KMS-11 (cell line): ENCODE measurements around the gene TMEM176B.

Experiments
- H2AFZ ChIP-seq: fragments of 200-600 bp; sonication (generic); 2 replicates; pipeline ENCODE4 v1.6.1; 2016; ENCODE audit warnings: antibody characterized with exemption, mixed run types, low read depth
- H3K27ac ChIP-seq: fragments of 200-600 bp; sonication (generic); 2 replicates; pipeline ENCODE4 v1.6.1; 2016; ENCODE audit warnings: mild to moderate bottlenecking, mixed run types
- H3K27me3 ChIP-seq: fragments of 200-600 bp; sonication (generic); 2 replicates; pipeline ENCODE4 v1.6.1; 2017; ENCODE audit warnings: mild to moderate bottlenecking, low read depth, mixed run types, moderate library complexity; ENCODE audit not compliant: insufficient read depth
- H3K36me3 ChIP-seq: fragments of 200-600 bp; sonication (generic); 2 replicates; pipeline ENCODE4 v1.6.1; 2017; ENCODE audit warnings: mild to moderate bottlenecking, mixed run types; ENCODE audit not compliant: insufficient read depth
- H3K4me1 ChIP-seq: fragments of 200-600 bp; sonication (generic); 2 replicates; pipeline ENCODE4 v1.6.1; 2016; ENCODE audit warnings: mild to moderate bottlenecking, low read depth, mixed run types; ENCODE audit not compliant: poor library complexity, severe bottlenecking
- H3K4me2 ChIP-seq: fragments of 200-600 bp; sonication (generic); 2 replicates; pipeline ENCODE4 v1.7.0; 2016; ENCODE audit warnings: mild to moderate bottlenecking, mixed run types
- H3K4me3 ChIP-seq: fragments of 200-600 bp; sonication (generic); IDR thresholded peaks from 2 replicates; pipeline ENCODE4 v1.6.1; 2017; ENCODE audit warnings: low read depth, low read length, mixed read lengths; ENCODE audit not compliant: insufficient read depth
- H3K79me2 ChIP-seq: fragments of 200-600 bp; sonication (generic); 2 replicates; pipeline ENCODE4 v1.6.1; 2016; ENCODE audit warnings: low read depth, mixed run types; ENCODE audit not compliant: insufficient read depth
- H3K9ac ChIP-seq: fragments of 200-600 bp; sonication (generic); 2 replicates; pipeline ENCODE4 v1.6.1; 2016; ENCODE audit warnings: mild to moderate bottlenecking, mixed run types
- H4K20me1 ChIP-seq: fragments of 200-600 bp; sonication (generic); 2 replicates; pipeline ENCODE4 v1.6.1; 2016; ENCODE audit warnings: mild to moderate bottlenecking, mixed run types; ENCODE audit not compliant: insufficient read depth
- TF ChIP-seq, protein P1 (sequence below): fragments of 200-600 bp; sonication (generic); conservative IDR thresholded peaks from 2 replicates; pipeline ENCODE4 v1.6.1; 2017; ENCODE audit warnings: low read depth, mild to moderate bottlenecking, antibody characterized with exemption, low read length, moderate library complexity, mixed read lengths

Gene TMEM176B

DNA sequence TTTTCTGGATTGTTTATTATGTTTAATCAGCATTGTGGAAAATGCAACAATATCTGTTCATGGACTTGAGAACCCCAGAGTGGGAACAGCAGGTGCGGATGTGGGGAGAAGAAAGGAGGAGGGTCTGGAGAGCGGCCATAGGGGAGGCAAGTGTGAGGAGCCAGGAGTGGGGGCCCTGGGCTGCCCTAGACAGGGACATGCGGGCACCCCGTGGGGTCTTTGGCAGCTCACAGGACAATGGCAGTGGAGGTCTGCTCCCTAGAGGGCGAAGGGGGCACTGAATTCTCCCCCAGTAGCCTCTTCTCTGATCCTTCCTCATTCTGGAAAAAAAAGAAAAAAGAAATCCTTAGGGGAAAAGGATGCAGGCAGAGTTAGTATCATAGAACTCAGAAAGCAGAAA, 8.9 kb downstream of the TMEM176B start:
- no peak overlapping the region for H2AFZ ChIP-seq
- no peak overlapping the region for H3K9ac ChIP-seq
- no peaks in the 10 kb centered on the region for H3K36me3 ChIP-seq

GRCh38 chr7:150790416-150791075, 9.6 kb downstream of the TMEM176B start:
- Histone ChIP-seq H3K4me3 (no peak overlapping the region), H3K79me2 (no peaks in the 10 kb centered on the region), H3K27ac (no peak overlapping the region), H3K36me3 (no peaks in the 10 kb centered on the region), H4K20me1 (no peaks in the 10 kb centered on the region), H3K4me2 (no peak overlapping the region), H3K9ac (no peak overlapping the region), H3K4me1 (no peaks in the 10 kb centered on the region), H2AFZ (no peak overlapping the region), H3K27me3 (no peaks in the 10 kb centered on the region; the same call in 1 of the 2 replicates)
- TF ChIP-seq, protein P1, sequence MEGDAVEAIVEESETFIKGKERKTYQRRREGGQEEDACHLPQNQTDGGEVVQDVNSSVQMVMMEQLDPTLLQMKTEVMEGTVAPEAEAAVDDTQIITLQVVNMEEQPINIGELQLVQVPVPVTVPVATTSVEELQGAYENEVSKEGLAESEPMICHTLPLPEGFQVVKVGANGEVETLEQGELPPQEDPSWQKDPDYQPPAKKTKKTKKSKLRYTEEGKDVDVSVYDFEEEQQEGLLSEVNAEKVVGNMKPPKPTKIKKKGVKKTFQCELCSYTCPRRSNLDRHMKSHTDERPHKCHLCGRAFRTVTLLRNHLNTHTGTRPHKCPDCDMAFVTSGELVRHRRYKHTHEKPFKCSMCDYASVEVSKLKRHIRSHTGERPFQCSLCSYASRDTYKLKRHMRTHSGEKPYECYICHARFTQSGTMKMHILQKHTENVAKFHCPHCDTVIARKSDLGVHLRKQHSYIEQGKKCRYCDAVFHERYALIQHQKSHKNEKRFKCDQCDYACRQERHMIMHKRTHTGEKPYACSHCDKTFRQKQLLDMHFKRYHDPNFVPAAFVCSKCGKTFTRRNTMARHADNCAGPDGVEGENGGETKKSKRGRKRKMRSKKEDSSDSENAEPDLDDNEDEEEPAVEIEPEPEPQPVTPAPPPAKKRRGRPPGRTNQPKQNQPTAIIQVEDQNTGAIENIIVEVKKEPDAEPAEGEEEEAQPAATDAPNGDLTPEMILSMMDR = no peak

More for the DNA sequence above, 8.9 kb downstream of the TMEM176B start:
- Histone ChIP-seq H3K27ac (no peak overlapping the region), H3K4me2 (no peak overlapping the region), H3K79me2 (no peaks in the 10 kb centered on the region), H3K4me1 (no peaks in the 10 kb centered on the region), H3K4me3 (no peak overlapping the region), H3K27me3 (no peaks in the 10 kb centered on the region; the same call in 1 of the 2 replicates), H4K20me1 (no peaks in the 10 kb centered on the region)
- TF ChIP-seq, protein P1 = no peak

GRCh38 chr7:150788474-150789269, 11.5 kb downstream of the TMEM176B start:
- Histone ChIP-seq H3K4me3 (no peak overlapping the region), H3K36me3 (no peaks in the 10 kb centered on the region), H3K79me2 (no peaks in the 10 kb centered on the region), H4K20me1 (no peaks in the 10 kb centered on the region), H3K4me2 (no peak overlapping the region), H3K27ac (no peak overlapping the region), H2AFZ (no peak overlapping the region), H3K27me3 (no peaks in the 10 kb centered on the region; the same call in 1 of the 2 replicates), H3K4me1 (no peaks in the 10 kb centered on the region), H3K9ac (no peak overlapping the region)
- TF ChIP-seq, protein P1 = no peak

GRCh38 chr7:150787321-150788281, 12.6 kb downstream of the TMEM176B start:
- no peaks in the 10 kb centered on the region for H3K4me1 ChIP-seq
- no peak overlapping the region for H3K9ac ChIP-seq
- no peak overlapping the region for H3K4me2 ChIP-seq

More at GRCh38 chr7:150787321-150788281, 12.6 kb downstream of the TMEM176B start:
- H3K79me2 ChIP-seq = no peaks in the 10 kb centered on the region
- no peak overlapping the region for H3K4me3 ChIP-seq
- no peak overlapping the region for H3K27ac ChIP-seq
- TF ChIP-seq, protein P1 = no peak
- no peaks in the 10 kb centered on the region; the same call in 1 of the 2 replicates for H3K27me3 ChIP-seq
- H4K20me1 ChIP-seq = no peaks in the 10 kb centered on the region
- no peak overlapping the region for H2AFZ ChIP-seq
- H3K36me3 ChIP-seq = no peaks in the 10 kb centered on the region
